Fibroblast of lung (primary cell): ENCODE measurements around the gene KCNAB2.

ENCODE experiments used
- CTCF ChIP-seq, 2 donors: IDR thresholded peaks in 1 of 2; conservative IDR thresholded peaks in 1 of 2; 1 replicate in 1 of 2; 2 replicates in 1 of 2; pipeline ENCODE4 v1.5.1; 2011 to 2012; ENCODE audit warnings: low read length in 2 of 2, control low read depth in 1 of 2, inconsistent platforms in 1 of 2, low read depth in 1 of 2, mild to moderate bottlenecking in 1 of 2
- EZH2 ChIP-seq: IDR thresholded peaks from 2 replicates; pipeline ENCODE4 v1.5.1; 2012; ENCODE audit warnings: low read length, control low read depth, mild to moderate bottlenecking; ENCODE audit errors: missing control alignments

- TF ChIP-seq CTCF (conservative IDR thresholded peaks at IDR 0.05 in 1 of 2, IDR thresholded peaks at IDR 0.05 in 1 of 2; ENCODE audit: low read depth in 1 of 2, low read length in 2 of 2) = no peak
- TF ChIP-seq EZH2 = no peak
These were observed 95.9 kb downstream of the KCNAB2 start for GRCh38 chr1:6141592-6141991.
